ENCODE data around the gene ITPA.
"Not testable (repeated sequence)": the region's sequence is repeated elsewhere in the genome, so short reads cannot be mapped to it uniquely, and the experiment has no call there.

Gene ITPA

DNA sequence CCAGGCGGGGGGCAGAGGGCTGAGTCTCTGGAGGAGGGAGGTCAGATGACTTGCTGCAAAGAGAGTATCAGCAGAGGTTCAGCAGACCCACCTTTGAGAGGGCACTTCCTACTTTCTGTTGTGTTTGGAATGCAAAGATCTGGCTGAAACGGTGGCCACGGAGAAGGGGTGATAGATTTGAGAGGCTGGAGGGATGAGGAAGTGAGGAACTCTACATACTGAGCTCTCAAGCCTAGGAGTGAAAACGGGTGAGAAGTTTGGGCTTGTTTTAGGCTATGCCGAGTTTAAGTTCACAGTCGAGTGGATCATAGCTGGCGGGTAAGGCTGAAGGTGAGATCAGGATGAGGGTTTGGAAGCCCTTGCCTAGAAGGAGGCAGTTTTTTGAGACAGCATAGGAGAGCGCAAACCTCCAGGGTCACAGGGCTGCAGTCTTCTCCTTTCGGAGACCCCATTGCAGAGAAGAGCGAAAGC is 477 bp upstream of the ITPA start:
- TF ChIP-seq, protein P1, sequence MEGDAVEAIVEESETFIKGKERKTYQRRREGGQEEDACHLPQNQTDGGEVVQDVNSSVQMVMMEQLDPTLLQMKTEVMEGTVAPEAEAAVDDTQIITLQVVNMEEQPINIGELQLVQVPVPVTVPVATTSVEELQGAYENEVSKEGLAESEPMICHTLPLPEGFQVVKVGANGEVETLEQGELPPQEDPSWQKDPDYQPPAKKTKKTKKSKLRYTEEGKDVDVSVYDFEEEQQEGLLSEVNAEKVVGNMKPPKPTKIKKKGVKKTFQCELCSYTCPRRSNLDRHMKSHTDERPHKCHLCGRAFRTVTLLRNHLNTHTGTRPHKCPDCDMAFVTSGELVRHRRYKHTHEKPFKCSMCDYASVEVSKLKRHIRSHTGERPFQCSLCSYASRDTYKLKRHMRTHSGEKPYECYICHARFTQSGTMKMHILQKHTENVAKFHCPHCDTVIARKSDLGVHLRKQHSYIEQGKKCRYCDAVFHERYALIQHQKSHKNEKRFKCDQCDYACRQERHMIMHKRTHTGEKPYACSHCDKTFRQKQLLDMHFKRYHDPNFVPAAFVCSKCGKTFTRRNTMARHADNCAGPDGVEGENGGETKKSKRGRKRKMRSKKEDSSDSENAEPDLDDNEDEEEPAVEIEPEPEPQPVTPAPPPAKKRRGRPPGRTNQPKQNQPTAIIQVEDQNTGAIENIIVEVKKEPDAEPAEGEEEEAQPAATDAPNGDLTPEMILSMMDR (conservative IDR thresholded peaks at IDR 0.05; ENCODE audit: low read length), result no peak
- no peak for DNase-seq (ENCODE audit: low read depth)
- peak overlapping the region; percentile 91 for H3K4me3 ChIP-seq (ENCODE audit: low read length)

DNA sequence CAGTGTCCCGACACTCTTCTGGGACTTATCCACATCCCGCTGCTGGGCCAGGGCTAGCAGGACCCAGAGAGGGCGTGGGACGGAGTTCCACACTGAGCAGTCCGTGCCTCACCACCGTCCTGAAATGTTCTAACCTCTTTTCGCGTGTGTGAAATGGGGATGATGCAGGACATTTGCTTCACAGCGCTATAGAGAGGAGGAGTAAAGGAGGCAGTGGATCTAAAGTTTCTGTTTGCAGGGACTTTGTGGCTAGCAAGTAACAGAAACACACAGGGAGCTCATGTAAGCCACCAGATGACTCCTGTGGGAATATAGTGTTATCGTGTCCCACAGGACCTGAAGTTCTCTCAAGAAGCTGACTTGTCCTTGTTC is 634 bp downstream of the ITPA start:
- peak overlapping the region; percentile 91 for H3K4me3 ChIP-seq (ENCODE audit: low read length)
- peak; percentile 24 for DNase-seq (ENCODE audit: low read depth)
- TF ChIP-seq, protein P1 (conservative IDR thresholded peaks at IDR 0.05; ENCODE audit: low read length), result no peak

DNA sequence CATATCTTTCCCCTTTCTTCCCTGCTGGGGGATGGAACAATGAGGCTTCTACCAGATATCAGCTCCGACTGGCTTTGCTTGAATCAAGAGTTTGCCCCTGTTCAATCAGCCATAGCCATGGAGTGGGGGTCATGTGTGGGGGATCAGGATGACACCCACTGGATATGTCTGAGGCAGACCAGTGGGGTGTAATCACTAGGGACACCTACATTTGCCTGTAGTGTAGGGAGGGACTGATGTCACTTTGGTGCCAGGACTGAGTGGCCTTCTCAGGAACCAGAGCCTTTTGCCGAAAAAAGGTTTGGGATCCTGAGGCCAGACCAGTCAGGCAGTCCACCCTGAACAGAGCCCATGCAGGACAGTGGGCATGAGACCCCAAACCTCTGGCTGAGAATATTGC is 1.0 kb downstream of the ITPA start:
- TF ChIP-seq, protein P1 (conservative IDR thresholded peaks at IDR 0.05; ENCODE audit: low read length), result no peak
- H3K4me3 ChIP-seq (ENCODE audit: low read length), result peak overlapping the region; percentile 91
- no peak for DNase-seq (ENCODE audit: low read depth)

DNA sequence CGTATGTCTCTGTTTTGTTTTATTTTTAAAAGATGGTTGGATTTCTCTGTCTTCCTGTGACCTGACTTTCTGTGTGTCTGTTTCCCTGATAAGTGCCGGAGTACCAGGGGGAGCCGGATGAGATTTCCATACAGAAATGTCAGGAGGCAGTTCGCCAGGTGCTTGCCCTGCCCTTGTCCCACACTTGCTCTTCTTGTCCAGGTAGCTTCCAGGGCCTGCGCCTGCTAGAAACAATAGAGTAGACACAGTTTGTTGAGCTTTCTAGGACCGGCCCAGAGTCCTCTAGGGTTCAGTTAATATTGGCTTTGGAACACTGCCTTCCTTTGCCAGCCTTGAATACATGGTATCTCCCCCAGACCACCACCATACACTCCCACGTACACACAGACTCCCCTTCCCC is 3.9 kb downstream of the ITPA start:
- TF ChIP-seq, protein P1 (conservative IDR thresholded peaks at IDR 0.05; ENCODE audit: low read length), result no peak
- H3K4me3 ChIP-seq (ENCODE audit: low read length), result no peak overlapping the region
- no peak for DNase-seq (ENCODE audit: low read depth)

DNA sequence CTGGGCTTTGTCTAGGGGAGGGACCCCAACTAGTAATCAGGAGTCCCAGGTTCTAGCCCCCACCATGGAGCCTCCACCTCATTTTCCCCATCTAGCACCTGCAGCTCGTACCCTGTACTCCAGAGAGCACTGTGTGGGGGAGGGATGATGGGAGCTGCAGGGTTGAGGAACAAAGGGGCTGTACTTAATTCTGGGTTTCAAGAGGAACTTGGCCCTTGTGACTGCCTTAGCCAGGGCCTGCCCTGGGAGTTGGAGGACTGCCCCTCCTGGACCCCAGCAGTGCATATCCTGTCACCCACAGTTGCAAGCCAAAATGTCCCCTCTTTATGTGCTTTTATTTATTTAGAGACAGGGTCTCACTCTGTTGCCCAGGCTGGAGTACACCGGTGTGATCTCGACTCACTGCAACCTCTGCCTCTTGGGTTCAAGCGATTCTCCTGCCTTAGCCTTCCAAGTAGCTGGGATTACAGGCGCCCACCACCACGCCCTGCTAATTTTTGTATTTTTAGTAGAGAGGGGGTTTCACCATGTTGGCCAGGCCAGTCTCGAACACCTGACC is 6.1 kb downstream of the ITPA start:
- not testable (repeated sequence) for DNase-seq (ENCODE audit: low read depth); H3K4me3 ChIP-seq (ENCODE audit: low read length)

DNA sequence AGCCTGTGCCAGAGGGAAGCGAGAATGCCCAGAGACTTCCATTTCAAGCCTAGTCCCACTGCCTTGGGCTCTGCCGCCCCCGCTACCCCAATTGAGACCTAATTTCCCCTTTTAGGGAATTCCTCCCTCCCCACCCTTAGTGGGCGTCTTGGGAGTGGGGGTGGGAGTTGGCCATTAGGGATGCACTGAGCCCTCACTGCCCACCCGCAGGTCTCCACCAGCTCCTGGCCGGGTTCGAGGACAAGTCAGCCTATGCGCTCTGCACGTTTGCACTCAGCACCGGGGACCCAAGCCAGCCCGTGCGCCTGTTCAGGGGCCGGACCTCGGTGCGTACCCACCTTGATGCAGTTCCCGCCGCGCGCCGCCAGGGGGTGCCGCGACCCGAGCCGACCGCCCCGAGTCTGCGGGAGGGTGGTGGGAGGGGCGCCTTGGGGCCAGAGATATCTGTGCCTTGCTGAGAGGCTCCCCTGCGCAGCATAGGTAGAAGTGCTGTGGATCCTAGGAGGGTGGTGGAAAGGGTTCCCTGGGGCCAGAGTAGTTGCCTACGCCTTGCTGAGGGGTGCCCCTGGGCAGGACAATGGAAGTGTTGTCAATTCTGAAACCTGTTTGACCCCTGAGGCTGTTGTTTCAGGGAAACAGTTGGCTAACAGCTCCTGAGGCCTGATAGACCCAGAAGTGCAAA is 9.2 kb downstream of the ITPA start:
- no peak overlapping the region for H3K4me3 ChIP-seq (ENCODE audit: low read length)
- TF ChIP-seq, protein P1 (conservative IDR thresholded peaks at IDR 0.05; ENCODE audit: low read length), result peak; percentile 61
- DNase-seq (ENCODE audit: low read depth), result peak; percentile 24

GRCh38 chr20:3221398-3222226 is 12.3 kb downstream of the ITPA start:
- TF ChIP-seq, protein P1 (conservative IDR thresholded peaks at IDR 0.05; ENCODE audit: low read length), result no peak
- DNase-seq (ENCODE audit: low read depth), result no peak
- no peak overlapping the region for H3K4me3 ChIP-seq (ENCODE audit: low read length)
